Measurements from ENCODE around the gene TNFRSF14. TPM values are rescaled to one million over a fixed set of nuclear protein-coding genes. Genes with fewer than 3 reads are reported as not detected.

Gene TNFRSF14
- total and polyA plus RNA-seq, 2 of the 13 experiments (the other 11 are each of a cell fraction or from before 2014, with no cell fraction given): 11.9 to 49.9 TPM

DNA sequence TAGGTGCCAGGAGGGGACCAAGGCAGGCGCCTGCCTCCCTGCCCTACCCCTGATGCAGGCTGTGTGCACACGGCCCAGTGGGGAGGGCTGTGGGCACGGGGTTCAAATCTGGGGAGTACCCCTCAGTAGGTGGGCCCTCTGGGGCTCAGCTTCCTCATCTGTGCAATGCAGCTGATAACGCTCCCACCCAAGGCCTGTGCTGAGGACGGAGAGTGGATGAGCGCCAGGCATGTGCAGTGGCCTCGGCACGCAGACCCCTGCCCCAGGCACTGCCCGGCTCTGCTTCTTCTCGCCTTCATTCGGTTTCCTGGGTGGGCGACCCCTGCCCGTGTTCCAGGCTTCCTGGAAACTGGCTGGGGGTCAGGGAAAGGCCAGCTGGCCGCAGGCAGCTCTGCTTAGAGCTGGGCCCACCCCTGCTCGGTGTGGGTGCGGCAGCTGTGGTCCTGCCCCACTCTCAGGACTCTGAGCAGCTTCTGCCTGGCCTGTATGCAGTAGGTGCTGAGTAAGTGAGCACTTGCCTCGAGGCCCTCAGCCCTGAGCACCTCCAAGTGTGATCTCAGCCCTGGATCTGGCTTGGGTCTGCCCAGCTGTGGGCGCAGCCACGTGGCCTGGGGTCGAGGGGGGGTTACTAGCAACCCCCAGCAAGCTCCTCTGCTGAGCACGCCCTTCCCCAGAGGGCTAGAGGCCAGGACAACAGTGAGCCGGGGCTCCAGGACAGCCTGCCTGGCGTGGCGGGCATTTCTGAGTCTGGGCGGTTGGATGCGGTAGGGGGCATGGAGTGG is 11.9 kb upstream of the TNFRSF14 start (continued):
- TF ChIP-seq POLR2G (IDR thresholded peaks at IDR 0.05; ENCODE audit: low read depth, low read length) (no peak), ZNF616 (CRISPR knock-in tag; IDR thresholded peaks at IDR 0.05; ENCODE audit: low read depth) (no peak), CENPT (CRISPR knock-in tag; IDR thresholded peaks at IDR 0.05; ENCODE audit: low read depth) (no peak), ZNF816 (CRISPR knock-in tag; IDR thresholded peaks at IDR 0.05; ENCODE audit: borderline replicate concordance) (no peak), TOE1 (CRISPR knock-in tag; IDR thresholded peaks at IDR 0.05) (no peak), ZNF574 (CRISPR knock-in tag; IDR thresholded peaks at IDR 0.05) (no peak), ZFP37 (CRISPR knock-in tag; IDR thresholded peaks at IDR 0.05; ENCODE audit: borderline replicate concordance) (no peak), MTA1 (CRISPR knock-in tag; IDR thresholded peaks at IDR 0.05; ENCODE audit: borderline replicate concordance) (no peak), ZFP90 (CRISPR knock-in tag; IDR thresholded peaks at IDR 0.05; ENCODE audit: borderline replicate concordance) (no peak), FOXA3 (CRISPR knock-in tag; IDR thresholded peaks at IDR 0.05) (no peak), ZKSCAN5 (CRISPR knock-in tag; IDR thresholded peaks at IDR 0.05) (no peak), ATF2 (CRISPR knock-in tag; IDR thresholded peaks at IDR 0.05) (no peak), BORCS8-MEF2B (CRISPR knock-in tag; IDR thresholded peaks at IDR 0.05) (0 out of 2 replicates have a peak, but pooled peaks have one; percentile 26), ZFP36 (IDR thresholded peaks at IDR 0.05; ENCODE audit: borderline replicate concordance, low read depth, low read length, partially characterized antibody) (no peak), ZNF354B (CRISPR knock-in tag; IDR thresholded peaks at IDR 0.05) (no peak), SP2 (CRISPR knock-in tag; IDR thresholded peaks at IDR 0.05) (no peak)
- TF ChIP-seq, protein P1, sequence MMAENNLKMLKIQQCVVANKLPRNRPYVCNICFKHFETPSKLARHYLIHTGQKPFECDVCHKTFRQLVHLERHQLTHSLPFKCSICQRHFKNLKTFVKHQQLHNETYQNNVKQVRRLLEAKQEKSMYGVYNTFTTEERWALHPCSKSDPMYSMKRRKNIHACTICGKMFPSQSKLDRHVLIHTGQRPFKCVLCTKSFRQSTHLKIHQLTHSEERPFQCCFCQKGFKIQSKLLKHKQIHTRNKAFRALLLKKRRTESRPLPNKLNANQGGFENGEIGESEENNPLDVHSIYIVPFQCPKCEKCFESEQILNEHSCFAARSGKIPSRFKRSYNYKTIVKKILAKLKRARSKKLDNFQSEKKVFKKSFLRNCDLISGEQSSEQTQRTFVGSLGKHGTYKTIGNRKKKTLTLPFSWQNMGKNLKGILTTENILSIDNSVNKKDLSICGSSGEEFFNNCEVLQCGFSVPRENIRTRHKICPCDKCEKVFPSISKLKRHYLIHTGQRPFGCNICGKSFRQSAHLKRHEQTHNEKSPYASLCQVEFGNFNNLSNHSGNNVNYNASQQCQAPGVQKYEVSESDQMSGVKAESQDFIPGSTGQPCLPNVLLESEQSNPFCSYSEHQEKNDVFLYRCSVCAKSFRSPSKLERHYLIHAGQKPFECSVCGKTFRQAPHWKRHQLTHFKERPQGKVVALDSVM (CRISPR knock-in tag; IDR thresholded peaks at IDR 0.05): no peak

Data from HepG2 (cell line).